ENCODE results near the gene TST.

- no peak for TF ChIP-seq GATA2 (CRISPR knock-in tag; IDR thresholded peaks at IDR 0.05)
- TF ChIP-seq CTCF (IDR thresholded peaks at IDR 0.05): no peak
- no peak for TF ChIP-seq YY1 (IDR thresholded peaks at IDR 0.05; ENCODE audit: low read depth)
- TF ChIP-seq PBX3 (IDR thresholded peaks at IDR 0.05): no peak
- TF ChIP-seq TCF12 (IDR thresholded peaks at IDR 0.05): no peak
- TF ChIP-seq TAF1 (IDR thresholded peaks at IDR 0.05; ENCODE audit: borderline replicate concordance, low read depth, low read length): no peak
- no peak for TF ChIP-seq CHD2 (IDR thresholded peaks at IDR 0.05; ENCODE audit: low read length, partially characterized antibody)
- TF ChIP-seq SMC3 (IDR thresholded peaks at IDR 0.05; ENCODE audit: low read depth, low read length): no peak
- no peak for TF ChIP-seq MXI1 (IDR thresholded peaks at IDR 0.05; ENCODE audit: low read depth, low read length)
- TF ChIP-seq POLR2AphosphoS5 (IDR thresholded peaks at IDR 0.05; ENCODE audit: low read depth, low read length): no peak
- TF ChIP-seq EZH2phosphoT487 (IDR thresholded peaks at IDR 0.05; ENCODE audit: borderline replicate concordance, low read depth): no peak
- no peak for TF ChIP-seq GABPA (IDR thresholded peaks at IDR 0.05; ENCODE audit: low read depth)
- TF ChIP-seq RFX5 (IDR thresholded peaks at IDR 0.05; ENCODE audit: low read length): no peak
- TF ChIP-seq MAX (IDR thresholded peaks at IDR 0.05; ENCODE audit: low read depth): no peak
These were observed 37.9 kb downstream of the TST start for GRCh38 chr22:36981247-36981775.

Data from SK-N-SH (cell line).